Activated T-helper 9 cell treated with anti-CD3 and anti-CD28 coated beads, Interleukin-2, amount 50 U/mL, for 16 hours (primary cell): Measurements from ENCODE around the gene NT5DC3.

Experiments used
- DNase-seq: peaks from one replicate; pipeline ENCODE4 v3.0.0-alpha.2; 2020; ENCODE audit warnings: low read depth

Gene NT5DC3

DNA sequence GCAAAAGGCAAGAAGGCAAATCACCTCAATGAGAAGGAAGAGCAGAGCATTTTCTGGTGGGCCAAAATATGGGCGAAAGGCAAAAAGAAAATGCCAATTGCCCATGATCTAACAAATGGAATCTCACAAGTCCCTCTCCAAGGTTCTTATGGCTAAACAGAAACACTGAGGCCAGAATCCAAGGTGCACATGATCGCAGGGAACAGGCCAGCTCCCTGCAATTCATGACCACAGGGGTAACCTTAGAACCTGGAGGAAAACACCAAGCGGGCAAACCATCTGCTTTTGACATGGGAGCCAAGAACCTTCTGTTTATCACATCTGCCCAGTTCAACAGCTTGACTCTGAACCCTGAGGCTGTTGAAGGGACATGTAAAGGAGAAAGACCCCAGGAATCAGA, 60.0 kb downstream of the NT5DC3 start:
- DNase-seq = no peak

DNA sequence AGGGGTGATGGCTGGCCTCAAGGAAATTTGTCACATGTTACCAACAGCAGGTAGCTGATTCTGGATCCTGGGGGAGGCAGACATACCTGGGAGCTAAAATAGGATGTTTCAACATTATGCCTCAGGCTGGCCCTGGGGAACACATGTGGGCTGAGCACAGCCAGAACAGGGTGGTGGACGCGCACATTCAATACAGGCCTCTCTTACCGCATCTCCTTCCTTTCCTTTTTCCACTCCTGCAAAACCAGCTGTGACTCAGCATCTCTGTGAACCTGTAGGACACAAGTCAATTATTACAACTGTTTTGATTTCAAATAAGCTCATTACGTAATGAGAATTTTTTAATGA, 61.0 kb downstream of the NT5DC3 start:
- no peak for DNase-seq

DNA sequence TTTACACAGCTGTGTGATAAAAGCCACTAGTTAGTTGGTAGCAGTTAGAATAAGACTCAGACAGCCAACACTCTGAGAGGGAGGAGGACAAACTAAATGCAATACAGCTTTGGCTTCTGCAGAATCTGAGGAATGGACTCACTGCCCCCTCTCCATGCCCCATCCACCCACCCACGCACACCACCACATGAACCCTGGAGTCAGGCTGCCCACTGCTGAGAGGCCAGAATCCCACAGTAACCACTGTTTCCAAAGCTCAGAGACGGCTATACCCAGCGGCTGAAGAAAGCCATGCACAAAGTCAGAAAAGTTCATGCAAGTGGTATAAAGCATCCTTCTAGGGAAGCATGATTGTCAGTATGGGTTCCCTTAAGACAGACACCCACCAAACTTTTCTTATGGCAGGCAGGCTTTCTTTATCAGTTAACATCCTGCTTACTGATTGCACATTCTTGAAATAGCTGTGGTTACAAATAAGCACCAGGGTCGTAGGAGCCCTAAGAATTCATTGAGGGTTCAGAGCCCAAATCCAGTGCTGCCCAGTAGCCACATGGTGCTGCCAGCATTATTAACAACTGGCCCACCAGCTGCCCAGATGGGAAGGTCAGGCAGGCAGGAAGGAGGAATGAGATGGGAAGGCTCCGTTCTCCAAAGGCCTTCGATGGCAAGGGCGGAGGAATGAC, 61.5 kb downstream of the NT5DC3 start:
- DNase-seq = no peak

DNA sequence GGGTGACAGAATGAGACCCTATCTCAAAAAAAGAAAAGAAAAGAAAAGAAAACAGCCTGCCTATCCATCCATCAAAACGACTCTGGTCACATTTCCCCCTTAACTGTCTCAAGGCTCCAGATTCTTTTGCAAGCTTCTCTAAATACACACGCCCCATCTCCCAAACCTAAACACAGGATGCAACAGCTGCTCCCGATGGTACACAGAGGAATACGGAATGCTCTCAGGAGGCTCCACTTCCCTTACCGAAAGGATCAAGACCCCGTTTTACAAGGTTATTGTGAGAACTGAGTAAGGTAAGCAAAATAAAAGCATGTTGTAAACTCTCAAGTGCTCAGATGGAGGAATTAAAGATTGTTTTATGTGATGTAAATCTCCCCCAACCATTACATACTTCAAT, 62.3 kb downstream of the NT5DC3 start:
- no peak for DNase-seq

DNA sequence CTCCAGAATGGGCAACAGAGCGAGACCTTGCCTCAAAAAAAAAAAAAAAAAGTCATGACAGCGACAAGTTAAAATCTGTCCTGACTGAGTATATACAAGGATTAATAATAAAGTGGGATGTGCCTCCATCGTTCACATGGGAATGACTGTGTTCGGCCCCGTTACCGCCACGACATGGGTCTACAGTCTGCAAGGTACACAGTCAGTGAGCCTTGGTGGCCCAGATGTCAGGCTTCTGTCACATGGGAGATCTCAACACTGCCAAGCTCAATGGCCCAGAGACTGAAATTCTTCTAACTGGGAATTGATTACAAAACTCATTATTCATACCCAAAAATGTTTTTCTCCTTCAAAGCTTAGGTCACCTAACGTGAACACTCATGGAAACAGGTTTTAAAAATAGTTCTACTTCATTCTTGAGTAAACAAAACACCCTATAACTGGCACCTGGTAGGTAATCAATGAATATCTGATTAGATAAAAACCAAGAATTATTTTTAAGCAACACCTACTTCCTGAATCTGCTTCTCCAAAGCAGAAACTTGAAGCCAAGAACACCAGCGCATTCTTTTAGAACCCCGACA, 66.0 kb downstream of the NT5DC3 start:
- no peak for DNase-seq

DNA sequence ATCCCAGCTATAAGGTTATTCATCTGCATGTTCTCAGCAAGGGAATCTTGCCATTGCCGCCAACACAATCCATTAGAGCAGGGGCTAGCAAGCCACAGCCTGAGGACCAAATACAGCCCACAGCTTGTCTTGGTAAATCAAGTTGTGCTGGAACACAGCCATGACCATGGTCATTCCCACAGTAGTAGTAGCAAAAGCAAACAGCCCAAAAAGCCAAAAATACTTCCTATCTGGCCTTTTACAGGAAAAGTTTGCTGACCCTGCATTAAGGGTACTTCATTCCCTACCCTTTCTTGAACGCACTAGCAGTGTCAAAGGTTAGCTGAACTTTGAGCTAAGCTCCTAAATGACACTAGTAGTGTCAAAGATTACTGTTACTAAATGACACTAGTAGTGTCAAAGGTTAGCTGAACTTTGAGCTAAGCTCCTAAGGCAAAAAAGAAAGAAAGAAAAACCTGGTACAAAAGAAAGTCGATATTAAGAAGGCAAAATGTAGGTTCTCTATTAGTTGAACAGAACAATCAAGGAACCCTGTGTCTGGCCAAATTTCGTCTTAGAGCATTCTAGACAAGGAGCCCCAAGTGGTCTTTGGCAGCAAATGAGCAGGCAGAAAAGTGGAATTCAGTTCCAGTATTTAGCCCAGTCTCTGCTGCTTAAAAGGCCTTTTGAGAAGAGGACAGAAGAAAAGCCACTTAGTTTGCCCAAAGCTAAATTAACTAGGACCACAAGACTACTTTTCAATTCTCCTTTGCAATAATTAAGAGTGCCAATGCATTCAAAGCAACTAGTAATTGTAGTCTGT, 67.7 kb downstream of the NT5DC3 start:
- no peak for DNase-seq

DNA sequence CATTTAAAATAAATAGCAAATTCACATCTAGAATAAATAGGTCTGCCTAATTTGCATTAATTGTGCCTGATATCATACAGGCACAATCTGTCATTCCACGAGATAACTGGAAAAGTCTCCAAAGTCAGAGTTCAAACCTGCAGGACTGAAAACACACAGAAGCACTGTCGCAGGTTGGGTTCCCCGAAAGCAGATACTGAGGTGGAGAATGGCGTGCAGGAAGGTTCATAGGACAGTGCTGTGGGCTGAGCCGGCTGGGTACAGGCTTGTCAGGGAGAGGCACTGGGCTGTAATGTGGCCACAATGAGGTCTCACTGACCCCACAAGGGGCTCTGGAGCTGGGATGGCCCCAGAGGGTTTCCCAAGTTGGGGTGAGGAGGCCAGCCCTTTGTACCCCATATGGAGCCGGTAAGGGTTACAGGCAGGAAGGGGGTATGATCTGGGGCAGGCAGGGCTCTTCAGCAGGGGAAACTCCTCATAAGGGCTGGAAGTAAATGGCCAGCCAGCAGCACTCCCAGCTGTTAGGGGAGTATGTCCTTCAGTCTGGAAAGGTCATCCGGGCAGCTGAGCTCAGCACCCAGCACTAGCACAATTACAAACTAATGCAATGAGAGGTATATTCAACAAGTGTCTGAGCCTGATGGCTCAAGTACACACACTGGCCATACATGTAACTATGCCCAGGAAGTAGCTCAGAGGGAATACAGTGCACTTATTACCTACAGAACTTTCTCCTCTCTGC, 68.5 kb downstream of the NT5DC3 start:
- no peak for DNase-seq

DNA sequence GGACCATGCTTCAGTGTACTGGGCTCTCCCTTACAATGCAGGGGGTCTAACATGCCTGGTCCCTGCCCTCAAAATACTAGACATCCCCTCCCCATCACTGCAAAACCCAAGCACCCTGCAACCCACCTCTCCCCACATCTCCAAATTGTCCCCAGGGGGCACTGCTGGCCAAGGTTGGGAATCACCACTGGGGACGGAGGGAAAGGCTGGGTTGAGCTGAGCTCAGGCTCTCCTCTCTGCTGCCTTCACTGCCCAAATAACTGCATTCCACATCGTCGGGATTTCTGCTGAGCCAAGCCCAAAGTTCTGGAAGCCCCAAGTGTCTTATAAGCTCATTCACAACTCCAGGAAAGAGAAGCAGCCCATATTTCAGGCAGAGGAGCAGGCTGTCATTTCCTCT, 69.6 kb downstream of the NT5DC3 start:
- no peak for DNase-seq

DNA sequence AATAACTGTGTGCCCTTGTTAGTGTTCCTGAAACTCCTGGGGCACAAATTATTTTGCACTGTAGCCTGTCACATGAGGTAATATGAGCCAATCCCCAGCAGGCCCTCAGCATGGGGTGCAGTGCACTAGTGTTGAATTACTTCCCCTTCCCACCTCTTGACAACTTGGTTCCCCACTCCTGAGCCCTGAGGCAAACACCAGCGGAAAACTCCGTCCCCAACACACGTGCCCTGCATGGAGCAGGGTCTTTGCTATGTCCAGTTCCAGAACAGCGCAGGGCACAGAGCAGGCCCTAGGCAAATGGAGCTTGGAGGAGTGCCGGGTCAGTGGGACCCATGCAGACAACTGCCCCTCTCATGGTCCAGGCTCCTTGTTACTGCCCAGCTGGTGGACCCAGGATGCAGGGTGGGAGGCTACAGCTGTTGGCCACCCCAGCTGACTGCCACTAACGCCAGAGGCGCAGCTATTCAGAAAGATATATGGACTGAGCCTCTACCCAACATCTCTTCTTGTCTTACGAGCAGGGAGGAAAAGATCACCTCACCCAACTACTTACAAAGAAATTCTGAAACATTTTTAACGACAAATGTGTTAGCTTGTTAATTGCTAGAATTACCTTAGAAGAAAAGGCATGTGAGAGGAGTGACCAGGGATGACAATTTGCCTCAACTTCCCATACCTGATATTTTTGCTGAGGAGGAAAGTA, 71.6 kb downstream of the NT5DC3 start:
- DNase-seq = no peak

DNA sequence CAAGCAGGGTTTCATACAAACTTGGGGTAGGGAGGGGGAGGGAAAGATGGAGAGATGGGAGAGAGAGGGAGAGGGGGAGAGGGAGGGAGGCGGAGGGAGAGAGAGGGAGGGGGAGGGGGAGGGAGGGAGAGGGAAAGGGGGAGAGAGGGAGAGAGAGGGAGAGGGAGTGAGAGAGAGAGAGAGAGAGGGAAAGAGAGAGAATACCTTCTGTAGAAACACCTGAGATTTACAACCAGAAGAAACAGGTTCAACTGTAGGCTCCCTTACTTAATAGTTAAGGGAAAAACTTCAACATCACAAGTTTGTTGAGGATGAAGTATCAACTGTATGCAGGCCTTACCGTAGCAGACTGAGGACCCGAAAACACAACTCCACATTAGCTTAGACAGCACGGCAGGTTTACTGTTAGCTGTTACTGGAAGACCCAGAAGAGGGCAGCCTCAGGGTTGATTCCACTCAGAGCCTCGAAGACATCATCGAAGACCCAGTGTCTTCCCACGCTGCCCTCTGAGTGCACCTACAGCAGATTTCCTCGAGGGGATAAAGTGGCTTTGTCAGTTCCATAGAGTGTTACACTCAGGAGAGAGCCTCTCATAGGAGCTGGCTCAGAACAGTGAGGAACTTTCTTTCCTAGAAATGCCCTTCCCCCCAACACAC, 72.4 kb downstream of the NT5DC3 start:
- no peak for DNase-seq

DNA sequence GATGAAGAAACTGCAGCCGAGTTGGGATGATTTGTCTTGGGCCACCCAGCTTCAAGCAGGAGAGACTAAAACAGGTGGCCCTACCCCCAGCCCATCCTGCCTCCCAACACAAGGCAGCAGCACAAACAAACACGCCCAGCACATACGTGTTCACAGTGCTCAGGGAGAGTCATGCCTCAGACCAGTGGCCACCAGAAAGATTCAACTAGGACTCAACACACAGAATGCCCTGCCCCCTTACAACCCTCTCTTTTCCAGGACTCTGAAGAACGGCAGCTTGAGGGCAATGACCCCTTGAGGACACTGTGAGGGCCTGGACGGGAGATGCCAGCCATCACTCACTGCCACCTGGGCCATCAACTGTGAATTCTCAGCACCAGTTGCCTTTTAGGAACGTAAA, 75.0 kb downstream of the NT5DC3 start:
- DNase-seq = no peak

DNA sequence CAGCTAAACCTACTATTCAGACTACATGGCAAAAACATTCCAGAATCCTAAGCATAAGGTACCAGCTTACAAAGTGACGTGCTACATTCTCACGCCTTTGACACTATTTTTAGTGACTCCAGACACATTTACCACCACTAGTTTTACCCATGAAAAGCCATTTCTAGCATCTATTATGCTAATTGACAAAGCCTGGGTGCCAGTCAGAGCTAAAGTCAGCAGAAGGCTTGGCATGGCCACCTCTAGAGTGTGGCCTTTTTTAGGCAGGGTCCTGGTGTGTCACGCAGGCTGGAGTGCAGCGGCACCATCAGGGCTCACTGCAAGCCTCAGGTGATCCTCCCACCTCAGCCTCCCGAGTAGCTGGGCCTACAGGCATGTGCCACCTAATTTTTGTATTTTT, 75.7 kb downstream of the NT5DC3 start:
- no peak for DNase-seq

DNA sequence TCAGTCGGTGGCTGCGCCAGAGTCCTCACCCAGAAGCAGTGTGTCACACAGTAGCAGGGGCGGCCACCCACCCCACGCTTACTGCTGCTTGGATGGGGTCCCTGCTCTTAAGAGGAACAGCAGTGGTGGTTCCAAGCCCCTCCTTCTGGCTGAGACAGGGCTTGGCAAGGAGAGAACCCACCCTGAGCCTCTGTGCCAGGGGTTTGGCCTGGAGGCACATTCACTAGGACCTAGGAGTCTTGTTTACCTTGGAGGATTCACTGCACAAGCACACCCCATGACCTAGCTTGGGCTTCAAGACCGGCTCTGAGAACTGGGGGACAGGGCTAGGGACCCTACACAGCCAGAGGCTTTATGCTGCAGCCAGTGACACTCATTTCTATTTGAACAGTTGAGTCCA, 78.6 kb downstream of the NT5DC3 start:
- no peak for DNase-seq

DNA sequence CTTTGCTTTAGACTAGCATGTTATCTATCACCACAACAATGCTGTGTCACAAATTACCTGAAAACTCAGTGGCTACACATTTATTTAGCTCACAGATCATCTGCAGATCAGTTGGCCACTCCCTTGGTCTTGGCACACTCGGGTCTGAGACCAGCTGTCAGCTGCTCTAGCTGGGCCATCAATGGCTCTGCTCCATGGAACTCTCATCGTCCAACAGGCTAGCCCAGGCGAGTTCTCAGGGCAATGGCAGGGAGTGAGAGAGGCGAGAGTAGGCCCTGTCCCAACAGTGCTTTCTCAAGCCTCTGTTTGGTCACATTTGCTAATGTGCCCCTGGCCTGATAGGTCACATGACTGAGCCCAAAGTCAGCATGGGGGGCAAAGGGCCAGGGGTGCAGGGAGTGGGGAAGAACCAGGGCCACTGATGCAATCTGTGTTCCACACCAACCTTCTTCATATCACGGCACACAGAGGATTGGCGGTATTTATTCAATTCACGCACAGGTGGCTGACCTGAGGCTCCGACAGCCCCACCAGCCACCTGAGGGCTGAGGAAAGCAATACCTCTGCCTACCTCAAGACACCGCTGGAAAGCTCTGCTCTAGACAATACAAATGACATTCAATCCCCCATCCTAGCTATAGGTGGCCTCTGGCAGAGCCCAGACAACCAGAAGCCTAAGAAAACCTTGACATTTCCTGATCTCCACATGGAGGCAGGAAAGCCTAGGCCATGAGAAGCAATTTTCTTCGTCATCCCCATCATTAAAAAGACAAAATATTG, 82.5 kb downstream of the NT5DC3 start:
- no peak for DNase-seq

DNA sequence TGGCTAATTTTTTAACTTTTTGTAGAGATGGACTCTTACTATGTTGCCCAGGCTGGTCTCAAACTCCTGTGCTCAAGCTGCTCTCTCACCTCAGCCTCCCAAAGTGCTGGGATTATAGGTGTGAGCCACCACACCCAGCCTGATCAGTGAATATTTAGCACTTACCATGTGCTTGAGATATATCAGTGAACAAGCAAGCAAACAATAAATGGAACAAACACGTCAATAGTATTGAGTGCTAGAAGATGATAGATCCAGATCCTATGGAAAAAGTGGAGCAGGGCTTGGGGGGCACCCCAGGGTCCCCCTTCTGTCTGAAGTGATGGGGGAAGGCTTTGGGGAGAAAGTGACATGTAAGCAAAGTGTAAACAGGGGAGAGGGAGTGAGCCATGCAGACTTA, 83.8 kb downstream of the NT5DC3 start:
- DNase-seq = no peak

DNA sequence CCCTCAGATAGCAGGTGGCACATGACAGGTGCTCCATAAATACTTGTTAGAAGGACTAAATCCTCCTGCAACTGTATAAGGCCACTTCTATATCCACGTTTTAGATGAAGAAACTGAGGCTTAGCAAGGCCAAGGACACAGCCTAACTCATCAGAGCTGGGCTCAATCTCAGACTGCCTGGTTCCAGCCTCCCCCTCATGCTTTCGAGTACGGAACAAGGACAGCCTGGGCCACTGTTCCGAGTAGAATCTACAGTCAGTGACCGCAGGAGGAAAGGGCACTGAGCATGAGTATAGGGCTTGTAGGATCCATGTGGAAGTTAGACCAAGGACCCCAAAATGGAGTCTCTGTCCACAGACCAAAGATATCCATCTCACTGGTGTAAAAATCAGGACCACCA, 84.6 kb downstream of the NT5DC3 start:
- DNase-seq = no peak

DNA sequence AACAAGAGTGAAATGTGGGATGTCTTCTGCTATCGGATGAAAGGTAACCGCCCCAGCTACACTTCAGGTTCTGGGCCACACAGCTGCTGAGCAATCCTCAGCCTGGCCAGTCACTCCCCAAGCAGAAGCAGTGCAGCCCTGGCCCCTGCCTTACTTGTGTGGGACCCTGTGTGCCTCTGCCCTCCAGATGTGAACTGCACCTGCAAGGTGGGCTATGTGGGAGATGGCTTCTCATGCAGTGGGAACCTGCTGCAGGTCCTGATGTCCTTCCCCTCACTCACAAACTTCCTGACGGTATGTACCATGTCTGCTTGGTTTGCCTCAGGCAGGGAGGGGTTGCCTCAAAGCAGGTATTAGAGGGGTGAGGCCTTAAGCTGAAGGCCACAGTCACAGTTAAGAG, 85.6 kb downstream of the NT5DC3 start:
- no peak for DNase-seq

DNA sequence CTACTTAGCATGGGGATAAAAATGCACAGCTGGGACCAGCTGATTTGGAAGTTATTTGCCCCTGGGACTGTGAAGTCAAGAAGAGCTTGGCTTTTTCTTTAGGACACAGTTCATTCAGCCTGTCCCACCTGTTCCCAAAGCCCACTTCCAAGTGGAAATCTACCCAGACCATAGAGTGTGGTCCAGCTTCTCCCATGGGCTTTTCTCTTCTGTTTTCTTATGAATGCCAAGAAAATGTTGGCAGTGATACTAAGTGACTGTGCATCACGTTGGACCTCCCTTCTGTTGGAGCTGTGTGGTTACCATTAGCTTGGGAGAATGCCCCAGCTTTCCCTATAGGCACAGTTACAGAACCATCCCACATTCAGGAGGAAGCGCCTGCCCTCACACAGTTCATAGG, 89.4 kb downstream of the NT5DC3 start:
- DNase-seq = no peak

DNA sequence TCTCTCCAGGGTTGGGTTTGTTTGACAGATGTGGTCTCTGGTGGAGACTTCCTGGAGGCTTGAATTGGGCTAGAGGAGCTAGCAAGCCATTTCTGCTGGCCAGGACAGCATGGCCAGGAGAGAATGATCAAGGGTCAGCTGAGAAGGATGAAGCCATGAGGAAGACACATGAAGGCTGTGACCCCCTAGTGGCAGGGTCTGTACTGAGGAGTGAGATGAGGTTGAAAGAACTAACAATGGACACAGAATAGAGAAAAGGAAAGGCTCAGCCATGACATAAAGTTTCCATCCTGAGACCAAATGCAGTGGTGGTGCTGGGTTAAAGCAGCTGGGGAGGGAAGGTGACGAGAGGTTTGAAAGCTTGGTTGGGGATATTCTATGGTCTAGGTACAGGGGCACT, 89.9 kb downstream of the NT5DC3 start:
- DNase-seq = no peak

DNA sequence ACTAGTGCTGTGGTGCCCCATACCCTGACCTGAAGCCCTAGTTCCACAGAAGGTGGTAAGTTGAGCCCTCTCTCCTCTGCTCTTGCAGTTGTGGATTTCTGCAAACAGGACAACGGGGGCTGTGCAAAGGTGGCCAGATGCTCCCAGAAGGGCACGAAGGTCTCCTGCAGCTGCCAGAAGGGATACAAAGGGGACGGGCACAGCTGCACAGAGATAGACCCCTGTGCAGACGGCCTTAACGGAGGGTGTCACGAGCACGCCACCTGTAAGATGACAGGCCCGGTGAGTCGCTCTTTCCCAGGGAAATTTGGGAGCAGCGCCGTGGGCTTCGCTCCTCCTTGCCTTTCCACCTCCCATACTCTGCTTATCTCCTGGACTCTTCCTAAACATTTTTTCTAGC, 92.2 kb downstream of the NT5DC3 start:
- DNase-seq = no peak

DNA sequence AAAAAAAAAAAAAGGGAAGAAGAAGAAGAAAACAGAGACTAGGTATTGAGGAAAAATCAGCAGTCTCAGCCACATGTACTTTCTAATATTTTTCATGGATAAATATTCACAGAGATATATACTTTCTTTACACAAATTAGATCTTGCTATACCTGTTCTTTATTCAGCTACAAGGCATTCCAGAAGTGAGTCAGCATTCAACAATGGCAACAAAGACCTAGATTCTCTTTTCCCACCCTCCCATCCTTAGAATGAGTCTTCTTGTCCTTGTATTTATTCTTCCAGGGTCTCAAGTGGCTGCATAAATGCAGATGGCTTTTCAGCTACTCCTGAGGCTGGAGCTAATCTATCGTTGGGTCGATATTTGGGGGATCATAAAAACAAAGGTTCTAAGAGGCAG, 93.0 kb downstream of the NT5DC3 start:
- no peak for DNase-seq
